ENCODE measurements around the gene MYH13. TPM values are rescaled to one million over a fixed set of nuclear protein-coding genes. Genes with fewer than 3 reads are reported as not detected.

The MYH13 gene
- total RNA-seq, 3 donors from 2014 or later, result not detected

DNA sequence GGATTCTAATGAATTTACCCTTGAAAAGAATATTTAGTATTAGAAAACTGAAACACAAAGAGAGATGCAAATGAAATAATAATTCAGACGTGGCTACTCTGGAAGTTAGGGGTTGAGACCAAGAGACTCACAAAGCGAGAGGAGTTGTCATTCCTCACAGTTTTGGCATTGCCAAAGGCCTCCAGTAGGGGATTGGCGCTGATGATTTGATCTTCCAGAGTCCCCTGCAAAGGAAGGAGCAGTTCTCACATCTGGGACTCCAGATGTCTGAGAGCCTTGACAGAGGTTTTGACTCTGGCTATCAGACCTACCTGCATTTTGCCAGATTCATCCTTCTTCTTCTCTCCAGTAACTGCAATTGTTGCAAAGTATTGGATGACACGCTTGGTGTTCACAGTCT lies 42.4 kb upstream of the MYH13 start:
- no peak for DNase-seq (ENCODE audit: low spot score in 2 of 2)

DNA sequence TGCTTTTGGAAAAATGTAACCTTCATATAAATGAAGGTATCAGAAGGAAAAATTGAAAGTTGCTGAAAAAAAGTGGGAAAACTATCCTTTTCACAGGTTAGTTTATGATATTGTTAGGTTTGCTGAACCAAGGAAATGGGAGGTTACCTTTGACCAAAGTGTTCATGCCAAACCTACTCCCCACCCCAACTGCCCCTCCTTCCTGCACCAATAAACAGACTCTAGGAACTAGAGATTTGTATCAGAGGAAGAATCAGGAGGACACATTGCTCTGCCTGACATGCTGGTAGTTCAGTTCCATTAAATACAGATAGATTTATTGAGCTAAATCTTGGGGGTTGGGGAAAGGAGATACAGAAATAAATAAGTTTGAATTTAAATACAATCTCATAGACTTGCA lies 30.8 kb upstream of the MYH13 start:
- H3K36me3 ChIP-seq, result no peaks in the 10 kb centered on the region
- H3K4me1 ChIP-seq, result no peaks in the 10 kb centered on the region
- no peak for DNase-seq (ENCODE audit: low spot score in 2 of 2)
- H3K27ac ChIP-seq, result no peak overlapping the region
- TF ChIP-seq, protein P1, sequence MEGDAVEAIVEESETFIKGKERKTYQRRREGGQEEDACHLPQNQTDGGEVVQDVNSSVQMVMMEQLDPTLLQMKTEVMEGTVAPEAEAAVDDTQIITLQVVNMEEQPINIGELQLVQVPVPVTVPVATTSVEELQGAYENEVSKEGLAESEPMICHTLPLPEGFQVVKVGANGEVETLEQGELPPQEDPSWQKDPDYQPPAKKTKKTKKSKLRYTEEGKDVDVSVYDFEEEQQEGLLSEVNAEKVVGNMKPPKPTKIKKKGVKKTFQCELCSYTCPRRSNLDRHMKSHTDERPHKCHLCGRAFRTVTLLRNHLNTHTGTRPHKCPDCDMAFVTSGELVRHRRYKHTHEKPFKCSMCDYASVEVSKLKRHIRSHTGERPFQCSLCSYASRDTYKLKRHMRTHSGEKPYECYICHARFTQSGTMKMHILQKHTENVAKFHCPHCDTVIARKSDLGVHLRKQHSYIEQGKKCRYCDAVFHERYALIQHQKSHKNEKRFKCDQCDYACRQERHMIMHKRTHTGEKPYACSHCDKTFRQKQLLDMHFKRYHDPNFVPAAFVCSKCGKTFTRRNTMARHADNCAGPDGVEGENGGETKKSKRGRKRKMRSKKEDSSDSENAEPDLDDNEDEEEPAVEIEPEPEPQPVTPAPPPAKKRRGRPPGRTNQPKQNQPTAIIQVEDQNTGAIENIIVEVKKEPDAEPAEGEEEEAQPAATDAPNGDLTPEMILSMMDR (IDR thresholded peaks at IDR 0.05), result no peak
- TF ChIP-seq POLR2A (IDR thresholded peaks at IDR 0.05), result no peak
- TF ChIP-seq POLR2AphosphoS5 (IDR thresholded peaks at IDR 0.05), result no peak
- H3K27me3 ChIP-seq, result no peaks in the 10 kb centered on the region
- no peak overlapping the region for H3K4me3 ChIP-seq
- intact Hi-C loops (cut with DNase I; ENCODE audit: low total_unique reads), result no loop called here
- no peaks in the 10 kb centered on the region for H3K9me3 ChIP-seq

More for the DNA sequence above, 42.4 kb upstream of the MYH13 start:
- TF ChIP-seq POLR2A (IDR thresholded peaks at IDR 0.05) (no peak), POLR2AphosphoS5 (IDR thresholded peaks at IDR 0.05) (no peak)
- TF ChIP-seq, protein P1 (IDR thresholded peaks at IDR 0.05), result no peak
- Histone ChIP-seq H3K27me3 (no peaks in the 10 kb centered on the region), H3K36me3 (no peaks in the 10 kb centered on the region), H3K9me3 (no peaks in the 10 kb centered on the region), H3K4me3 (no peak overlapping the region), H3K27ac (no peak overlapping the region), H3K4me1 (no peaks in the 10 kb centered on the region)
- intact Hi-C loops (cut with DNase I; ENCODE audit: low total_unique reads), result no loop called here

DNA sequence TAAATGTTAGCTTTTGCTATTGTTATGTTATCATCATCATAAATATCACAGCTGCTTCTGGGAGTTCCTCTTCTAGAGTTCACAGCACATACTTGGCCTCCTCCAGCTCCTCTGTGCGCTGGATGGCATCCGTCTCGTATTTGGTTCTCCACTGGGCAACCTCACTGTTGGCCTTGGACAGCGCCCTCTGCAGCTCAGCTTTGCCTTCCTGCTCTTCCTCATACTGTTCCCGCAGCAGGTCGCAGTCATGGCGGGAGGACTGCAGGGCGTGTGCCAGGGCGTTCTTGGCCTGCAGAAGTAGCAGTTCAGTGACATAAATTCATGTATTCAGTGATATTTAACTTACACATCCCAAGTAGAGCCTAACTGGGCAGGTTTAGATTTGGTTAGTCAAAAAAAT lies 25.5 kb upstream of the MYH13 start:
- intact Hi-C loops (cut with DNase I; ENCODE audit: low total_unique reads), result no loop called here
- Histone ChIP-seq H3K9me3 (no peaks in the 10 kb centered on the region), H3K4me1 (no peaks in the 10 kb centered on the region), H3K27me3 (no peaks in the 10 kb centered on the region), H3K36me3 (no peaks in the 10 kb centered on the region), H3K27ac (no peak overlapping the region), H3K4me3 (no peak overlapping the region)
- no peak for DNase-seq (ENCODE audit: low spot score in 2 of 2)
- no peak for TF ChIP-seq POLR2A (IDR thresholded peaks at IDR 0.05)
- no peak for TF ChIP-seq POLR2AphosphoS5 (IDR thresholded peaks at IDR 0.05)
- TF ChIP-seq, protein P1 (IDR thresholded peaks at IDR 0.05), result no peak

DNA sequence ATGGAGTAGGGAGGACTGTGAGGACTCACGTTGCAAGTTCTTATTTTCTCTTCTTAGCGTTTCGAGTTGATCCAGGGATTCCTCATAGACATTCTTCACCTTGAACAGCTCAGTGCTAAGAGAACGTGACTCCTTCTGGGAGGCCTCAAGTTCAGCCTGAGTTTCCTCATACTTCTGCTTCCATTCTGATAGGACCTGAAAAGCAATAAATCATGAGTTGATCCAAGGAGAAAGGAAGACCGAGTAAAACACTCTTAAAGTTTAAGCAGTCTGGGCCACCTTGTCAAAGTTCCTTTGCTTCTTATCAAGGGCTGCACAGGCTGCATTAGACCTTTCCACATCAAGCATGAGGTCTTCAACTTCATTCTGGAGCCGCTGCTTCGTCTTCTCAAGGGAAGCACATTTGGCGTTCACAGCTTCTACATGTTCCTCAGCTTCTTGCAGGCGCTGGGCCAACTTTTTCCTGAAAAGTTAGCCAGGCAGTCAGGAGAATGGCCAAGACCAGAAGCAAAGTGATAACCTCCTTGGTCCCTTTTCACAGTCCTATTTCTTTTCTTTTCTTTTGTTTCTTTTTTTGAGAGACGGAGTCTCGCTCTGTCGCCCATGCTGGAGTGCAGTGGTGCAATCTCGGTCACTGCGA lies 23.8 kb upstream of the MYH13 start:
- Histone ChIP-seq H3K27ac (no peak overlapping the region), H3K9me3 (no peaks in the 10 kb centered on the region), H3K27me3 (no peaks in the 10 kb centered on the region), H3K36me3 (no peaks in the 10 kb centered on the region), H3K4me1 (no peaks in the 10 kb centered on the region), H3K4me3 (no peak overlapping the region)
- TF ChIP-seq, protein P1 (IDR thresholded peaks at IDR 0.05), result no peak
- TF ChIP-seq POLR2A (IDR thresholded peaks at IDR 0.05), result no peak
- TF ChIP-seq POLR2AphosphoS5 (IDR thresholded peaks at IDR 0.05), result no peak
- intact Hi-C loops (cut with DNase I; ENCODE audit: low total_unique reads), result no loop called here
- DNase-seq (ENCODE audit: low spot score in 2 of 2), result no peak

DNA sequence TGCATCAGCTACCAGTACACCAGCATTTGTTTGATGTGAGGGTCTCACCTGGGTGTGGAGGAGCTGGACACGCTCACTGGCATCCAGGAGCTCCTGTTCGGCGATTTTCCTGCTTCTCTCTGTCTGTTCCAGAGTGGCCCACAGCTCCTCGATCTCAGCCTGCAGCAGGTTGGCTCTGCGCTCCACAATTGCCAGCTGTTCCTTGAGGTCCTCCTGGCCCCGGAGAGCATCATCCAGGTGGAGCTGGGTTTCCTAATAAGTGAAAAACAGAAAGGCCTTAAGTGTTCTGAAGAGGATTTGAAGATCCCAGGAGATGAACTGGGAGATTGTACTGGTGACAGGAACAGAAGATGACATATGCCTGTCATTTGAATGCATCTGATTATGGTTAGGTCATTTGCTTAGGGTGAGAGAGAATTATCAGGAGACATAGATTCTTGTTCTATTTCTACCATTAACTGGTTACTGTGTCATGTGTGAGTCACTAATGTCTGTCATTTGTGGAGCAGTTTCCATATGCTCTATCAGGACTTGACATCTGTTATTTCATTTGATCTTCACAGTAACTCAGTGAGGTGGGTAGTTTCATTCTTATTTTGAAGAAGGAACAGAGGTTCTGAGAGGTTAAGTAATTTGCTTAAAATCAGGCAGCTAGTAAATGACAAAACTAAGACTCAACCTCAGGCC lies 21.5 kb upstream of the MYH13 start:
- H3K4me1 ChIP-seq, result no peaks in the 10 kb centered on the region
- H3K27me3 ChIP-seq, result no peaks in the 10 kb centered on the region
- H3K27ac ChIP-seq, result no peak overlapping the region
- TF ChIP-seq POLR2A (IDR thresholded peaks at IDR 0.05) (no peak), POLR2AphosphoS5 (IDR thresholded peaks at IDR 0.05) (no peak)
- TF ChIP-seq, protein P1 (IDR thresholded peaks at IDR 0.05), result no peak
- H3K4me3 ChIP-seq, result no peak overlapping the region
- no peaks in the 10 kb centered on the region for H3K9me3 ChIP-seq
- DNase-seq (ENCODE audit: low spot score in 2 of 2), result no peak
- intact Hi-C loops (cut with DNase I; ENCODE audit: low total_unique reads), result no loop called here
- H3K36me3 ChIP-seq, result no peaks in the 10 kb centered on the region
